ENCODE measurements around the gene DCXR. TPM values are rescaled to one million over a fixed set of nuclear protein-coding genes. Genes with fewer than 3 reads are reported as not detected.

Gene DCXR
- total and polyA plus RNA-seq, 5 donors from 2014 or later, result 96.9 to 150 (median 129) TPM

GRCh38 chr17:82082456-82082855 lies 45.0 kb upstream of the DCXR start:
- H3K36me3 ChIP-seq (ENCODE audit: control insufficient read depth, insufficient read depth, low read length), result peaks cover 27% of the 10 kb centered on the region
- DNase-seq, result no peak
- no peaks in the 10 kb centered on the region for H3K36me3 Mint-ChIP-seq

GRCh38 chr17:82081966-82082365 lies 44.5 kb upstream of the DCXR start:
- Histone ChIP-seq H3K36me3 (ENCODE audit: control insufficient read depth, insufficient read depth, low read length) (peaks cover 27% of the 10 kb centered on the region), H3K27me3 (ENCODE audit: control insufficient read depth, insufficient read depth, low read length) (no peaks in the 10 kb centered on the region), H3K9me3 (ENCODE audit: control insufficient read depth in 2 of 2, low read length in 2 of 2) (no peaks in the 10 kb centered on the region), H3K4me1 (ENCODE audit: control insufficient read depth, insufficient read depth, low read length, poor library complexity, severe bottlenecking) (no peaks in the 10 kb centered on the region), H3K4me3 (ENCODE audit: low read depth, low read length) (no peak overlapping the region), H3K27ac (ENCODE audit: insufficient read depth, low read length, poor library complexity, severe bottlenecking) (no peak overlapping the region)
- no peaks in the 10 kb centered on the region for H3K27me3 Mint-ChIP-seq
- no peaks in the 10 kb centered on the region for H3K9me3 Mint-ChIP-seq
- DNase-seq (no peak), ATAC-seq (ENCODE audit: low read depth in 2 of 2) (no peak)
- H3K27ac Mint-ChIP-seq, result no peak overlapping the region
- H3K4me1 Mint-ChIP-seq, result no peaks in the 10 kb centered on the region
- H3K4me3 Mint-ChIP-seq, result no peak overlapping the region
- H3K36me3 Mint-ChIP-seq, result no peaks in the 10 kb centered on the region

More at GRCh38 chr17:82082456-82082855, 45.0 kb upstream of the DCXR start:
- Histone ChIP-seq H3K9me3 (ENCODE audit: control insufficient read depth in 2 of 2, low read length in 2 of 2) (no peaks in the 10 kb centered on the region), H3K27ac (ENCODE audit: insufficient read depth, low read length, poor library complexity, severe bottlenecking) (no peak overlapping the region), H3K4me1 (ENCODE audit: control insufficient read depth, insufficient read depth, low read length, poor library complexity, severe bottlenecking) (no peaks in the 10 kb centered on the region), H3K4me3 (ENCODE audit: low read depth, low read length) (no peak overlapping the region), H3K27me3 (ENCODE audit: control insufficient read depth, insufficient read depth, low read length) (no peaks in the 10 kb centered on the region)
- Mint-ChIP-seq H3K9me3 (no peaks in the 10 kb centered on the region), H3K27me3 (no peaks in the 10 kb centered on the region), H3K27ac (no peak overlapping the region), H3K4me1 (no peaks in the 10 kb centered on the region), H3K4me3 (no peak overlapping the region)
- ATAC-seq (ENCODE audit: low read depth in 2 of 2), result no peak

GRCh38 chr17:82081546-82081945 lies 44.0 kb upstream of the DCXR start:
- H3K36me3 Mint-ChIP-seq, result no peaks in the 10 kb centered on the region
- H3K4me3 Mint-ChIP-seq, result no peak overlapping the region

GRCh38 chr17:82080789-82081464 lies 43.4 kb upstream of the DCXR start:
- H3K4me3 Mint-ChIP-seq, result no peak overlapping the region
- no peaks in the 10 kb centered on the region for H3K36me3 Mint-ChIP-seq
- no peaks in the 10 kb centered on the region for H3K27me3 Mint-ChIP-seq
- no peaks in the 10 kb centered on the region for H3K4me1 ChIP-seq (ENCODE audit: control insufficient read depth, insufficient read depth, low read length, poor library complexity, severe bottlenecking)
- no peak overlapping the region for H3K4me3 ChIP-seq (ENCODE audit: low read depth, low read length)
- no peaks in the 10 kb centered on the region for H3K27me3 ChIP-seq (ENCODE audit: control insufficient read depth, insufficient read depth, low read length)
- no peak for DNase-seq
- H3K9me3 ChIP-seq (ENCODE audit: control insufficient read depth in 2 of 2, low read length in 2 of 2), result no peaks in the 10 kb centered on the region
- no peak overlapping the region for H3K27ac ChIP-seq (ENCODE audit: insufficient read depth, low read length, poor library complexity, severe bottlenecking)
- no peaks in the 10 kb centered on the region for H3K4me1 Mint-ChIP-seq
- peaks cover 20% of the 10 kb centered on the region for H3K36me3 ChIP-seq (ENCODE audit: control insufficient read depth, insufficient read depth, low read length)
- no peak overlapping the region for H3K27ac Mint-ChIP-seq
- H3K9me3 Mint-ChIP-seq, result no peaks in the 10 kb centered on the region
- ATAC-seq (ENCODE audit: low read depth in 2 of 2), result no peak

More at GRCh38 chr17:82081546-82081945, 44.0 kb upstream of the DCXR start:
- Mint-ChIP-seq H3K27ac (no peak overlapping the region), H3K9me3 (no peaks in the 10 kb centered on the region), H3K4me1 (no peaks in the 10 kb centered on the region), H3K27me3 (no peaks in the 10 kb centered on the region)
- Histone ChIP-seq H3K27ac (ENCODE audit: insufficient read depth, low read length, poor library complexity, severe bottlenecking) (no peak overlapping the region), H3K4me3 (ENCODE audit: low read depth, low read length) (no peak overlapping the region), H3K9me3 (ENCODE audit: control insufficient read depth in 2 of 2, low read length in 2 of 2) (no peaks in the 10 kb centered on the region), H3K27me3 (ENCODE audit: control insufficient read depth, insufficient read depth, low read length) (no peaks in the 10 kb centered on the region), H3K4me1 (ENCODE audit: control insufficient read depth, insufficient read depth, low read length, poor library complexity, severe bottlenecking) (no peaks in the 10 kb centered on the region), H3K36me3 (ENCODE audit: control insufficient read depth, insufficient read depth, low read length) (peaks cover 26% of the 10 kb centered on the region)
- no peak for ATAC-seq (ENCODE audit: low read depth in 2 of 2)
- DNase-seq, result no peak

GRCh38 chr17:82080048-82080788 lies 42.7 kb upstream of the DCXR start:
- Mint-ChIP-seq H3K36me3 (no peaks in the 10 kb centered on the region), H3K27me3 (no peaks in the 10 kb centered on the region), H3K27ac (no peak overlapping the region), H3K4me1 (no peaks in the 10 kb centered on the region), H3K4me3 (no peak overlapping the region), H3K9me3 (no peaks in the 10 kb centered on the region)
- Histone ChIP-seq H3K27ac (ENCODE audit: insufficient read depth, low read length, poor library complexity, severe bottlenecking) (no peak overlapping the region), H3K4me3 (ENCODE audit: low read depth, low read length) (no peak overlapping the region), H3K9me3 (ENCODE audit: control insufficient read depth in 2 of 2, low read length in 2 of 2) (no peaks in the 10 kb centered on the region), H3K36me3 (ENCODE audit: control insufficient read depth, insufficient read depth, low read length) (peaks cover 20% of the 10 kb centered on the region), H3K27me3 (ENCODE audit: control insufficient read depth, insufficient read depth, low read length) (no peaks in the 10 kb centered on the region), H3K4me1 (ENCODE audit: control insufficient read depth, insufficient read depth, low read length, poor library complexity, severe bottlenecking) (no peaks in the 10 kb centered on the region)
- no peak for DNase-seq
- ATAC-seq (ENCODE audit: low read depth in 2 of 2), result no peak

- ATAC-seq (ENCODE audit: low read depth in 2 of 2), result no peak
- Mint-ChIP-seq H3K9me3 (no peaks in the 10 kb centered on the region), H3K27me3 (peaks cover 5% of the 10 kb centered on the region), H3K36me3 (no peaks in the 10 kb centered on the region), H3K4me3 (no peak overlapping the region), H3K27ac (no peak overlapping the region), H3K4me1 (no peaks in the 10 kb centered on the region)
- DNase-seq, result no peak
- peaks cover 19% of the 10 kb centered on the region for H3K36me3 ChIP-seq (ENCODE audit: control insufficient read depth, insufficient read depth, low read length)
- no peaks in the 10 kb centered on the region for H3K9me3 ChIP-seq (ENCODE audit: control insufficient read depth in 2 of 2, low read length in 2 of 2)
- no peak overlapping the region for H3K4me3 ChIP-seq (ENCODE audit: low read depth, low read length)
- no peaks in the 10 kb centered on the region for H3K27me3 ChIP-seq (ENCODE audit: control insufficient read depth, insufficient read depth, low read length)
- H3K27ac ChIP-seq (ENCODE audit: insufficient read depth, low read length, poor library complexity, severe bottlenecking), result no peak overlapping the region
- H3K4me1 ChIP-seq (ENCODE audit: control insufficient read depth, insufficient read depth, low read length, poor library complexity, severe bottlenecking), result no peaks in the 10 kb centered on the region
These were observed 41.6 kb upstream of the DCXR start for GRCh38 chr17:82079001-82079677.

GRCh38 chr17:82078433-82078832 lies 40.9 kb upstream of the DCXR start:
- Histone ChIP-seq H3K9me3 (ENCODE audit: control insufficient read depth in 2 of 2, low read length in 2 of 2) (no peaks in the 10 kb centered on the region), H3K4me3 (ENCODE audit: low read depth, low read length) (no peak overlapping the region), H3K27me3 (ENCODE audit: control insufficient read depth, insufficient read depth, low read length) (no peaks in the 10 kb centered on the region), H3K36me3 (ENCODE audit: control insufficient read depth, insufficient read depth, low read length) (peaks cover 17% of the 10 kb centered on the region), H3K4me1 (ENCODE audit: control insufficient read depth, insufficient read depth, low read length, poor library complexity, severe bottlenecking) (no peaks in the 10 kb centered on the region), H3K27ac (ENCODE audit: insufficient read depth, low read length, poor library complexity, severe bottlenecking) (no peak overlapping the region)
- Mint-ChIP-seq H3K4me3 (no peak overlapping the region), H3K9me3 (no peaks in the 10 kb centered on the region), H3K27ac (no peak overlapping the region), H3K27me3 (peaks cover 8% of the 10 kb centered on the region), H3K36me3 (no peaks in the 10 kb centered on the region), H3K4me1 (no peaks in the 10 kb centered on the region)
- ATAC-seq (ENCODE audit: low read depth in 2 of 2) (no peak), DNase-seq (no peak)

Measured in CD4-positive, CD25-positive, alpha-beta regulatory T cell (primary cell).